H1 (cell line): Measurements from ENCODE around the gene BABAM1. TPM values are rescaled to one million over a fixed set of nuclear protein-coding genes. Genes with fewer than 3 reads are reported as not detected.

Source experiments
- KDM4A ChIP-seq: IDR thresholded peaks from one replicate; pipeline ENCODE4 v1.7.1; 2012; ENCODE audit warnings: low read depth, mild to moderate bottlenecking, moderate library complexity, low read length, inconsistent platforms; ENCODE audit not compliant: severe bottlenecking
- polyA plus RNA-seq, 7 experiments: library from polyadenylated mRNA; depleted of rRNA in 3 of 7; stranded (reverse) in 5 of 7; unstranded in 2 of 7; fragments of >200 nt in 5 of 7; fragments of 200-250 nt in 2 of 7; gene quantifications; 1 replicate in 5 of 7; 2 replicates in 1 of 7; 4 replicates in 1 of 7; pipeline versions ENCODE4 v1.2.1 to v1.2.3, GENCODE V29; 2011 to 2013; ENCODE audit warnings: missing spikeins in 2 of 7, mixed read lengths in 2 of 7
- total RNA-seq: library from RNA; stranded (reverse); fragmentation: NEBNext Ultra II Directional; extraction: Animal tissue kit (Norgen Biotek cat#: 25700); gene quantifications from 2 replicates; pipeline ENCODE4 v1.2.1, GENCODE V29; 2021
- TF ChIP-seq, protein P1 (sequence below), 3 experiments: IDR thresholded peaks; 1 replicate in 2 of 3; 2 replicates in 1 of 3; pipeline versions ENCODE4 v1.5.1 to v1.6.1; 2011; ENCODE audit warnings: low read length in 3 of 3, mild to moderate bottlenecking in 3 of 3, inconsistent platforms in 2 of 3, low read depth in 1 of 3, moderate library complexity in 1 of 3; ENCODE audit not compliant: insufficient read depth in 1 of 3; ENCODE audit errors: control extremely low read depth in 1 of 3

The BABAM1 gene
- total and polyA plus RNA-seq, 2 of the 8 experiments (the other 6 are each of a cell fraction or from before 2014, with no cell fraction given) = 127 to 133 TPM

GRCh38 chr19:17300992-17301619, 33.9 kb downstream of the BABAM1 start (continued):
- TF ChIP-seq, protein P1, sequence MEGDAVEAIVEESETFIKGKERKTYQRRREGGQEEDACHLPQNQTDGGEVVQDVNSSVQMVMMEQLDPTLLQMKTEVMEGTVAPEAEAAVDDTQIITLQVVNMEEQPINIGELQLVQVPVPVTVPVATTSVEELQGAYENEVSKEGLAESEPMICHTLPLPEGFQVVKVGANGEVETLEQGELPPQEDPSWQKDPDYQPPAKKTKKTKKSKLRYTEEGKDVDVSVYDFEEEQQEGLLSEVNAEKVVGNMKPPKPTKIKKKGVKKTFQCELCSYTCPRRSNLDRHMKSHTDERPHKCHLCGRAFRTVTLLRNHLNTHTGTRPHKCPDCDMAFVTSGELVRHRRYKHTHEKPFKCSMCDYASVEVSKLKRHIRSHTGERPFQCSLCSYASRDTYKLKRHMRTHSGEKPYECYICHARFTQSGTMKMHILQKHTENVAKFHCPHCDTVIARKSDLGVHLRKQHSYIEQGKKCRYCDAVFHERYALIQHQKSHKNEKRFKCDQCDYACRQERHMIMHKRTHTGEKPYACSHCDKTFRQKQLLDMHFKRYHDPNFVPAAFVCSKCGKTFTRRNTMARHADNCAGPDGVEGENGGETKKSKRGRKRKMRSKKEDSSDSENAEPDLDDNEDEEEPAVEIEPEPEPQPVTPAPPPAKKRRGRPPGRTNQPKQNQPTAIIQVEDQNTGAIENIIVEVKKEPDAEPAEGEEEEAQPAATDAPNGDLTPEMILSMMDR (IDR thresholded peaks at IDR 0.05; ENCODE audit: control extremely low read depth in 1 of 3, insufficient read depth in 1 of 3, low read depth in 1 of 3, low read length in 3 of 3) = no peak
- no peak for TF ChIP-seq KDM4A
